GM19395 (cell line): ENCODE data around the gene BID.
"Not testable (repeated sequence)": the region's sequence is repeated elsewhere in the genome, so short reads cannot be mapped to it uniquely, and the experiment has no call there.

ENCODE experiments used
- ATAC-seq: cut with Tn5 transposase; IDR thresholded peaks from one replicate; pipeline ENCODE4 v1.9.1; 2021; ENCODE audit warnings: mild to moderate bottlenecking, moderate library complexity; ENCODE audit not compliant: unreplicated experiment

The BID gene

GRCh38 chr22:17705951-17706900, 68.0 kb downstream of the BID start:
- ATAC-seq = peak; percentile 75

GRCh38 chr22:17705546-17705945, 68.7 kb downstream of the BID start:
- ATAC-seq = no peak

GRCh38 chr22:17703811-17704210, 70.5 kb downstream of the BID start:
- ATAC-seq = no peak

GRCh38 chr22:17700778-17701177, 73.5 kb downstream of the BID start:
- no peak for ATAC-seq

GRCh38 chr22:17699696-17700340, 74.5 kb downstream of the BID start:
- ATAC-seq = no peak

- ATAC-seq = no peak
These were observed 75.3 kb downstream of the BID start for GRCh38 chr22:17698948-17699347.

GRCh38 chr22:17698276-17698675, 76.0 kb downstream of the BID start:
- not testable (repeated sequence) for ATAC-seq

GRCh38 chr22:17697196-17697595, 77.1 kb downstream of the BID start:
- not testable (repeated sequence) for ATAC-seq

- no peak for ATAC-seq
These were observed 78.3 kb downstream of the BID start for GRCh38 chr22:17695986-17696385.

- no peak for ATAC-seq
These were observed 79.5 kb downstream of the BID start for GRCh38 chr22:17694752-17695151.

- ATAC-seq = no peak
These were observed 80.1 kb downstream of the BID start for GRCh38 chr22:17694193-17694592.

GRCh38 chr22:17692841-17693240, 81.4 kb downstream of the BID start:
- no peak for ATAC-seq

- ATAC-seq = no peak
These were observed 90.0 kb downstream of the BID start for GRCh38 chr22:17684245-17684644.
